K562 (cell line): ENCODE results near the gene IL31.
"Not testable (repeated sequence)": the region's sequence is repeated elsewhere in the genome, so short reads cannot be mapped to it uniquely, and the experiment has no call there.

Experiments
- CLOCK ChIP-seq: fragments of 250-450 bp; sonication (Bioruptor Pico); IDR thresholded peaks from 2 replicates; pipeline ENCODE4 v1.4.0; 2020; ENCODE audit warnings: mild to moderate bottlenecking, moderate library complexity, borderline replicate concordance
- CTCF ChIP-seq, 3 experiments: IDR thresholded peaks in 2 of 3; conservative IDR thresholded peaks in 1 of 3; 2 replicates each; pipeline ENCODE4 v1.5.1; 2011 to 2012; ENCODE audit warnings: low read length in 3 of 3, mild to moderate bottlenecking in 3 of 3, control low read depth in 2 of 3, improper control_type of control experiment in 1 of 3, inconsistent platforms in 1 of 3, low read depth in 1 of 3, mixed read lengths in 1 of 3, moderate library complexity in 1 of 3; ENCODE audit not compliant: insufficient read depth in 2 of 3
- JUN ChIP-seq, 2 experiments: sonication (generic) in 1 of 2; formaldehyde crosslinking in 1 of 2; IDR thresholded peaks; 2 replicates each; pipeline versions ENCODE4 v1.6.1 to v1.8.0; 2012 to 2022; ENCODE audit warnings: borderline replicate concordance in 2 of 2, mild to moderate bottlenecking in 2 of 2, improper control_type of control experiment in 1 of 2, low read depth in 1 of 2, low read length in 1 of 2, missing genetic modification reagents in 1 of 2
- USF2 ChIP-seq: sonication (generic); formaldehyde crosslinking; IDR thresholded peaks from 2 replicates; pipeline ENCODE4 v1.5.0; 2020; ENCODE audit warnings: missing genetic modification reagents
- VEZF1 ChIP-seq: fragments of 200-800 bp; sonication (Bioruptor generic); IDR thresholded peaks from 2 replicates; pipeline ENCODE4 v1.6.1; 2017; ENCODE audit warnings: missing genetic modification characterization, missing compliant biosample characterization
- ZKSCAN3 ChIP-seq: fragments of 250-450 bp; sonication (Bioruptor Pico); IDR thresholded peaks from 2 replicates; pipeline ENCODE4 v1.4.0; 2020

GRCh38 chr12:122202811-122203210 lies 28.8 kb upstream of the IL31 start:
- TF ChIP-seq USF2 (CRISPR knock-in tag); ZKSCAN3 (CRISPR knock-in tag); CTCF (IDR thresholded peaks at IDR 0.05 in 2 of 3, conservative IDR thresholded peaks at IDR 0.05 in 1 of 3; ENCODE audit: insufficient read depth in 2 of 3, low read depth in 1 of 3, low read length in 3 of 3); JUN (IDR thresholded peaks at IDR 0.05; ENCODE audit: borderline replicate concordance, low read depth, low read length); JUN (CRISPR knock-in tag; IDR thresholded peaks at IDR 0.05; ENCODE audit: borderline replicate concordance); VEZF1 (CRISPR knock-in tag); CLOCK (CRISPR knock-in tag): not testable (repeated sequence)
